ENCODE measurements around the gene SPATC1L.

Gene SPATC1L

DNA sequence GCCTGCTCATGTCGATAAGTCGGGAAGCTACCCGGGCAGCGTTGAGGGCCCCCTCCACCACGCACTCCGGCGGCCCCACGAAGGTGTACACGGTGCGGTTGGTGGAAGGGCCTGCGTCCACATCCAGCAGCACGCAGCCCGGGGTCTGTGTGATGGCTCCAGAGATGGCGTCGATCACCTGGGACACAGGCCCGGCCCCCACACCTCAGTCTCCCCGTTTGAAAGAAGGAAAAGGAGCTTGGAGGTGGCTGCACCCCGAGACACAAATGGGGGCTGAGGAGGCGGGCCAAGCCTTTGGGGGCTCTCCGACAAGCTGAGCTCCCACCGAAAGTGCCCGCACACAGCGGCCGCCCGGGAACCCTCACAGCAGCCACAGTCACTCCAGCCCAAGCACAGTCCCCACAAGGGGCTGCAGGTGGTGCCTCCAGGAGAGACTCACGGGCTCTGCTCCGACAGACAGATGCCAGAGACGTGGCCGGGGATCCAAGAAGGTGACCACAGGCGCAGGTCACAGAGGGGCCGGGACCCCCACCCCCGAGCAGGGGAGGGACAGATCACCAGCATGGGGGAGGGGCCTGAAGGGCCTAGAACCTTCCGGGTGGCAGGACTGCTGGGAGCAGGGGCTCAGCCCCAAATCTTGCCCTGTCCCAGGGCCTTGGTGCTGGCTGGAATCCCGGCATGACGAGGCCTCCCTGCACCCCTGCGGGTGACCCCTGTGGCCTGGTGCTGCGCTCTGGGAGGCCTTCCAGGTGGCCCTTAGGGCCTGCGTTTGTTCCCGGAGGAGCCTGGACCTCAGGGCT lies 29.9 kb downstream of the SPATC1L start:
- Histone ChIP-seq H3K27ac (no peak overlapping the region), H3K27me3 (no peaks in the 10 kb centered on the region), H3K4me1 (ENCODE audit: control insufficient read depth in 1 of 2, insufficient read depth in 1 of 2, low read depth in 1 of 2, low read length in 1 of 2) (peaks cover 0 to 4% of the 10 kb centered on the region in 2 experiments), H3K9me3 (no peaks in the 10 kb centered on the region), H3K4me3 (ENCODE audit: low read depth in 1 of 2, low read length in 1 of 2) (no peak overlapping the region), H3K36me3 (no peaks in the 10 kb centered on the region)
- TF ChIP-seq, protein P1, sequence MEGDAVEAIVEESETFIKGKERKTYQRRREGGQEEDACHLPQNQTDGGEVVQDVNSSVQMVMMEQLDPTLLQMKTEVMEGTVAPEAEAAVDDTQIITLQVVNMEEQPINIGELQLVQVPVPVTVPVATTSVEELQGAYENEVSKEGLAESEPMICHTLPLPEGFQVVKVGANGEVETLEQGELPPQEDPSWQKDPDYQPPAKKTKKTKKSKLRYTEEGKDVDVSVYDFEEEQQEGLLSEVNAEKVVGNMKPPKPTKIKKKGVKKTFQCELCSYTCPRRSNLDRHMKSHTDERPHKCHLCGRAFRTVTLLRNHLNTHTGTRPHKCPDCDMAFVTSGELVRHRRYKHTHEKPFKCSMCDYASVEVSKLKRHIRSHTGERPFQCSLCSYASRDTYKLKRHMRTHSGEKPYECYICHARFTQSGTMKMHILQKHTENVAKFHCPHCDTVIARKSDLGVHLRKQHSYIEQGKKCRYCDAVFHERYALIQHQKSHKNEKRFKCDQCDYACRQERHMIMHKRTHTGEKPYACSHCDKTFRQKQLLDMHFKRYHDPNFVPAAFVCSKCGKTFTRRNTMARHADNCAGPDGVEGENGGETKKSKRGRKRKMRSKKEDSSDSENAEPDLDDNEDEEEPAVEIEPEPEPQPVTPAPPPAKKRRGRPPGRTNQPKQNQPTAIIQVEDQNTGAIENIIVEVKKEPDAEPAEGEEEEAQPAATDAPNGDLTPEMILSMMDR (IDR thresholded peaks at IDR 0.05): no peak

DNA sequence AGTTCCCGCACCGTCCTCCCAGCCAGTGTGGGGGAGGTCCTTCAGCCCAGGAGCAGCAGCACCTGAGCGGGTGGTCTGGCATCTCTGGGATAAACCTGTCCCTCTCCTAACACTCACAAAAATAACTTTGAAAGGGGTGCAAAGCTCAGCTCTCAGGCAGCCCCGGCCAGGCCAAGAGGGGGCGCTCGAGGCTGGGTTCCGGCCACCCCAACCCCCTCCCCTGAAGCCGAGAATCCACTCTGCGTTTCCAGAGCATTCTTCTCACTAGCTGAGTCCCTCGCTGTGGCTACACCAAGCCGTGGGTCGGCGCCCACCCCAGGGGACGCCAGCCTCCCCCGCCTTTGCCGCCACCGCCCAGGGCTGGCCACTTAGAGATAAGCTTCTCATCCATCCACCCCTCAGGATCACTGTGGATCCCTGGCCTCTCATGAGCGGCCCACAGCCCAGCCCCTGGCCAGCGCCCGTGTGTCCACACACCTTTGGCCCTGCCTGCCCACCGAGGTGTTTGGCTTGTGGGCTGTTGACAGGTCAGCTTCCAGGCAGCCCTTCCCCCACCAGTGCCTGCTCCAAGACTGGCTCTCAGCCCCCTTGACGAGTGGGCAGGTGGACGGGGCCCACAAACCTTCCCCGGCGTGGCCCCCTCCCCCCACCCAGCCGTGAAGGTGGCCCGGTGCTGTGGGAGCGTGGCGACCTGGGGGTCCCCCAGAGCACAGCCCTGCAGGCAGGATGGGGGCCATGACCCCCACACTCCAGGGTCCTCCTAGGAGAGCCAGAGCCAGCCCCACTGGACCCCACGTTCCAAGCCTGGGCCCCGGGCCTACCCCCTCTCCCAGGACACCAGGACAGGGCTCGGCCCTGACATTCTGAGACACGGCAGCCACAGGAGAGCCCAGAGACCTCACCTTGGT lies 30.8 kb downstream of the SPATC1L start:
- Histone ChIP-seq H3K27me3 (no peaks in the 10 kb centered on the region), H3K4me3 (ENCODE audit: low read depth in 1 of 2, low read length in 1 of 2) (no peak overlapping the region), H3K4me1 (ENCODE audit: control insufficient read depth in 1 of 2, insufficient read depth in 1 of 2, low read depth in 1 of 2, low read length in 1 of 2) (peaks cover 0 to 4% of the 10 kb centered on the region in 2 experiments), H3K27ac (no peak overlapping the region), H3K9me3 (no peaks in the 10 kb centered on the region), H3K36me3 (no peaks in the 10 kb centered on the region)
- TF ChIP-seq, protein P1 (IDR thresholded peaks at IDR 0.05): no peak

DNA sequence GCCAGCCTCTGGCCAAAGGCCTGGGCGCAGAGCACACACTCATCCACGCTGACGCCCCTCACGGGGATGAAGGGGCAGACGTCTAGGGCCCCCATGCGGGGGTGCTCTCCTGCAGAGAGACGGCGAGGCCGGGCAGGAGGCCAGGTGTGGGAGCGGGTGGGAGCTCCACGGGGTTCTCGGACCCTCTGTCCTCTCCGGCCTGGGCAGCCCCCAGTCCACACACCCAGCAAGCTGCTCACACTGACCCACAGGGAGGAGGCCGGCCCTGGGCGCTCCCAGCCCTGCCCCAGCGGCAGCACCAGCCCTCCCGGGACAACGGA lies 31.4 kb downstream of the SPATC1L start:
- no peak overlapping the region for H3K27ac ChIP-seq
- H3K4me3 ChIP-seq (ENCODE audit: low read depth in 1 of 2, low read length in 1 of 2): no peak overlapping the region
- peaks cover 0 to 4% of the 10 kb centered on the region in 2 experiments for H3K4me1 ChIP-seq (ENCODE audit: control insufficient read depth in 1 of 2, insufficient read depth in 1 of 2, low read depth in 1 of 2, low read length in 1 of 2)

DNA sequence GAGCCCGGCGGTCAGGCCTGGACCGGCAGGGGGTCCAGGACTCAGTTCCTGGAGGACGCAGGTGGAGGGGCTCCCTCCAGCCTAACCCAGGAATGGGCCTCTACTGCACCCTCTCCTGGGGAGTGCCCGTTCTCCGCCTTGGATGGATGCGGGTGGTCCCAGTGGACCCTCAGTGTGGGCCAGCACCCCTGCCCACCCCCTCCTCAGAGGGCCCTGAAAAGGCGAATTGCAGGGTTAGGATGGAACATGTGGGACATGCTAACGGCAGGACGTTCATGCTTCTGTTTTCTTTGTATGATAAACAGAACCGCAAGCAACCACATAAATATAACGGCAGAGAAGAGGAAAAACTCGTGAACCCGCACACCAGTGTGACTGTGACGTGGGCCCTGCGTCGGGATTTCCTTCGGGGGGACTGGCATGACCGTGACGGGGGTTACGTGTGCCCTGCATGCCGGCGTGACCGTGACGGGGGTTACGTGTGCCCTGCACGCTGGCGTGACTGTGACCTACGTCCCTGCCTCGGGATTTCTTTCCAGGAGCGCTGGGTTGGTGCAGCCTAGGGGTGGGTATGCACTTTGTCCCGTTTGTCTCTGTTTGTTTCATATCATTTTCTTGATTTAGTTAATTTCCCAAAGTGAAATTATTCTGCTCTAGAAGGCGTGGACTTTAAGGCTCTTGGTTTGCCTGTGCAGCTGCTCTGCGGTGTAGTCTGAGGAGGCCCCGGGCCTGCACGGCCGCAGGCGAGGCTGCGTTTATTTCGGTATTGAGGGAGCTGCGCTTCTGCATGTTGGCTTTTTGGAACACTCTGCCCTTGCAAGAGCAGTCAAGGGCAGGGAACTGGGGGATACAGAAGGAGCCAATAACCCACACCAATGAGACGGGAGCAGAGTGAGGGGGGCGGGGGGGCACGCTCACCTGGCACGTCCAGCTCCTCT lies 32.0 kb downstream of the SPATC1L start:
- Histone ChIP-seq H3K36me3 (no peaks in the 10 kb centered on the region), H3K27me3 (no peaks in the 10 kb centered on the region), H3K4me3 (ENCODE audit: low read depth in 1 of 2, low read length in 1 of 2) (no peak overlapping the region), H3K9me3 (no peaks in the 10 kb centered on the region), H3K4me1 (ENCODE audit: control insufficient read depth in 1 of 2, insufficient read depth in 1 of 2, low read depth in 1 of 2, low read length in 1 of 2) (peaks cover 0 to 4% of the 10 kb centered on the region in 2 experiments), H3K27ac (no peak overlapping the region)
- TF ChIP-seq, protein P1 (IDR thresholded peaks at IDR 0.05): no peak

More for the DNA sequence above, 31.4 kb downstream of the SPATC1L start:
- Histone ChIP-seq H3K9me3 (no peaks in the 10 kb centered on the region), H3K36me3 (no peaks in the 10 kb centered on the region), H3K27me3 (no peaks in the 10 kb centered on the region)
- TF ChIP-seq, protein P1 (IDR thresholded peaks at IDR 0.05): no peak

All from neutrophil (primary cell).